ENCODE results near the gene NPPC.

DNA sequence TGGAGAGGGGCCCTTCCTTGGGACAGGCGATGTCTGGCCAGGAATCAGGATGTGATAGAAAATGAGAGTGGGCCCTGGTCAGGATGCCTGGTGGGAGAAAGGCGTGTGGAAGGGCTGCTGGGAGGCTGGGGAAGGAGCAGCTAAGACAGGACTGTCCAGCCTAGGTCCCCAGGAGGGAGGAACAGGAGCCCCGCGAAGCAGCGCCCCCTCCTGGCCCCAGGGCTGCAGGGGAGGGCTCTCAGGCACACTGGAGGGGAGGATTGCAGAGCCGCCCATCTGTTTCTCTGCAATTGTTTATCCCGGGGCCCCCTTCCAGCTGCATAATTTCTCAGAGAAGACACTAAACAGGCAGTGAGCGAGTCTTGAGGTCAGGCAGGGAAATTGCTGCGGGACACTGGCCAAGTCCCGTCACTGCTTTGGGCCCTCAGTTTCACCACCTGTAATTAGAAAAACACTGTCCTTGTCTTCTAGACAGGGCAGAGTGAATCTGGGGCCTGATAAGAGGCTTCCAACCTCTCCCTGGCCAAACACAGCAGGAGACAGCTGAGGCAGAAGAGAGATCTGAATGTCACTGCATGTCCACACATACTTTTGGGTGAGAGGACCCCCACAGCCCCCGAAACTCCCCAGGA is 3.9 kb upstream of the NPPC start:
- TF ChIP-seq, protein P1, sequence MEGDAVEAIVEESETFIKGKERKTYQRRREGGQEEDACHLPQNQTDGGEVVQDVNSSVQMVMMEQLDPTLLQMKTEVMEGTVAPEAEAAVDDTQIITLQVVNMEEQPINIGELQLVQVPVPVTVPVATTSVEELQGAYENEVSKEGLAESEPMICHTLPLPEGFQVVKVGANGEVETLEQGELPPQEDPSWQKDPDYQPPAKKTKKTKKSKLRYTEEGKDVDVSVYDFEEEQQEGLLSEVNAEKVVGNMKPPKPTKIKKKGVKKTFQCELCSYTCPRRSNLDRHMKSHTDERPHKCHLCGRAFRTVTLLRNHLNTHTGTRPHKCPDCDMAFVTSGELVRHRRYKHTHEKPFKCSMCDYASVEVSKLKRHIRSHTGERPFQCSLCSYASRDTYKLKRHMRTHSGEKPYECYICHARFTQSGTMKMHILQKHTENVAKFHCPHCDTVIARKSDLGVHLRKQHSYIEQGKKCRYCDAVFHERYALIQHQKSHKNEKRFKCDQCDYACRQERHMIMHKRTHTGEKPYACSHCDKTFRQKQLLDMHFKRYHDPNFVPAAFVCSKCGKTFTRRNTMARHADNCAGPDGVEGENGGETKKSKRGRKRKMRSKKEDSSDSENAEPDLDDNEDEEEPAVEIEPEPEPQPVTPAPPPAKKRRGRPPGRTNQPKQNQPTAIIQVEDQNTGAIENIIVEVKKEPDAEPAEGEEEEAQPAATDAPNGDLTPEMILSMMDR (conservative IDR thresholded peaks at IDR 0.05; ENCODE audit: low read length): peak; percentile 83
- TF ChIP-seq EZH2phosphoT487 (IDR thresholded peaks at IDR 0.05; ENCODE audit: borderline replicate concordance, low read depth, low read length): no peak

All from OCI-LY7 (cell line).